ENCODE data around the gene VSTM4.

Gene VSTM4

GRCh38 chr10:49040601-49041000, 74.7 kb downstream of the VSTM4 start:
- DNase-seq (ENCODE audit: low read depth) = no peak

- DNase-seq (ENCODE audit: low read depth) = no peak
These were observed 75.9 kb downstream of the VSTM4 start for GRCh38 chr10:49039409-49039808.

- DNase-seq (ENCODE audit: low read depth) = no peak
These were observed 76.6 kb downstream of the VSTM4 start for GRCh38 chr10:49038711-49039110.

- DNase-seq (ENCODE audit: low read depth) = peak; percentile 41
These were observed 78.1 kb downstream of the VSTM4 start for GRCh38 chr10:49037187-49037586.

- no peak for DNase-seq (ENCODE audit: low read depth)
These were observed 78.7 kb downstream of the VSTM4 start for GRCh38 chr10:49036638-49037037.

- no peak for DNase-seq (ENCODE audit: low read depth)
These were observed 79.4 kb downstream of the VSTM4 start for GRCh38 chr10:49035920-49036319.

GRCh38 chr10:49034925-49035324, 80.4 kb downstream of the VSTM4 start:
- DNase-seq (ENCODE audit: low read depth) = no peak

- DNase-seq (ENCODE audit: low read depth) = no peak
These were observed 81.4 kb downstream of the VSTM4 start for GRCh38 chr10:49033939-49034338.

- no peak for DNase-seq (ENCODE audit: low read depth)
These were observed 85.7 kb downstream of the VSTM4 start for GRCh38 chr10:49029666-49030065.

- no peak for DNase-seq (ENCODE audit: low read depth)
These were observed 86.7 kb downstream of the VSTM4 start for GRCh38 chr10:49028639-49029038.

GRCh38 chr10:49025347-49025983, 89.9 kb downstream of the VSTM4 start:
- no peak for DNase-seq (ENCODE audit: low read depth)

GRCh38 chr10:49024484-49024883, 90.8 kb downstream of the VSTM4 start:
- no peak for DNase-seq (ENCODE audit: low read depth)

- DNase-seq (ENCODE audit: low read depth) = no peak
These were observed 91.6 kb downstream of the VSTM4 start for GRCh38 chr10:49023752-49024151.

- no peak for DNase-seq (ENCODE audit: low read depth)
These were observed 92.3 kb downstream of the VSTM4 start for GRCh38 chr10:49023071-49023470.

- no peak for DNase-seq (ENCODE audit: low read depth)
These were observed 93.6 kb downstream of the VSTM4 start for GRCh38 chr10:49021685-49022084.

GRCh38 chr10:49015700-49016099, 99.6 kb downstream of the VSTM4 start:
- DNase-seq (ENCODE audit: low read depth) = no peak

GRCh38 chr10:49012603-49013002, 102.7 kb downstream of the VSTM4 start:
- no peak for DNase-seq (ENCODE audit: low read depth)

- no peak for DNase-seq (ENCODE audit: low read depth)
These were observed 103.6 kb downstream of the VSTM4 start for GRCh38 chr10:49011756-49012155.

- DNase-seq (ENCODE audit: low read depth) = no peak
These were observed 104.5 kb downstream of the VSTM4 start for GRCh38 chr10:49010865-49011264.

GRCh38 chr10:49010295-49010694, 105.0 kb downstream of the VSTM4 start:
- DNase-seq (ENCODE audit: low read depth) = no peak

- no peak for DNase-seq (ENCODE audit: low read depth)
These were observed 105.9 kb downstream of the VSTM4 start for GRCh38 chr10:49009199-49009979.

- no peak for DNase-seq (ENCODE audit: low read depth)
These were observed 106.7 kb downstream of the VSTM4 start for GRCh38 chr10:49008505-49009198.

- DNase-seq (ENCODE audit: low read depth) = no peak
These were observed 107.2 kb downstream of the VSTM4 start for GRCh38 chr10:49008091-49008490.

All from iris pigment epithelial cell (primary cell).